ENCODE results near the gene ETV4. TPM values are rescaled to one million over a fixed set of nuclear protein-coding genes. Genes with fewer than 3 reads are reported as not detected.

The ETV4 gene
- total and polyA plus RNA-seq, 2 donors (not counting 1 experiment from before 2014, with no cell fraction given): 0.33 to 1.8 TPM

DNA sequence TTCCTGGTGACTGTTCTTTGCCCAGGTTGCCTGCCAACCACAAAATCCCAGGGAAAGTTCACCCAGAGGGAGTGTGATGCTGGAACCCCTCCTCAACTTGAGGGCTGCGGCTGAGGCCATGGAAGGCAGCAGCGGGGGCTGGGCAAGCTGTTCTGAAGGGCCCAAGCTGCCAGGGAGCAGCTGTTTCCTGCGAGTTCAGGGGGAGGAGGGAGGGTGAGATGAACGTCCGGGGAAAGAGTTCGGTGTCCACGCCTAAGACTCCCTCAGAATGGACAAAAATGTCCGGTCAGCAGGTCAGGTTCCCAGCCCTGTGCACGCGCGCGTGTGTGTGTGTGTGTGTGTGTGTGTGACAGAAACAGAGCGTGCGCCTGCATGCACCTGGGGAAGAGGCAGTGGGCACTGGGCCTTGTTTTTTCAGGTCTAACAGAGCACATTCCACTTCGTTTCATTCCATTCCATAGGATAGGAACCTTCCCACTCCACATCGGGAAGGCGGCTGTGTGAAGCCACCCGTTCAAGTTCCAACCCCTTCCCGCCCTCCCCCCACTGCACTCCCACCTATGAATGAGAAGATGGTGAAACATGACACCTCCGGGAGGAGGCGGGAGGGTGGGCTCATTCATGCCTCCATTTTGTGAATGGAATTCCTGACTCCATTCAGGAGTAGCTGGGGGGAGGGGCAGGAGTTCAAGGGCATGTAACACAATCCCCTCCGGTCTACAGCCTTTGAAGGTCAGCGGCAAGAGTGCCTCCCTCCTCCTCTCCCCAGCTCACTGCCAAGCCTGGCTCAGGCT is 15.7 kb downstream of the ETV4 start:
- TF ChIP-seq, protein P1, sequence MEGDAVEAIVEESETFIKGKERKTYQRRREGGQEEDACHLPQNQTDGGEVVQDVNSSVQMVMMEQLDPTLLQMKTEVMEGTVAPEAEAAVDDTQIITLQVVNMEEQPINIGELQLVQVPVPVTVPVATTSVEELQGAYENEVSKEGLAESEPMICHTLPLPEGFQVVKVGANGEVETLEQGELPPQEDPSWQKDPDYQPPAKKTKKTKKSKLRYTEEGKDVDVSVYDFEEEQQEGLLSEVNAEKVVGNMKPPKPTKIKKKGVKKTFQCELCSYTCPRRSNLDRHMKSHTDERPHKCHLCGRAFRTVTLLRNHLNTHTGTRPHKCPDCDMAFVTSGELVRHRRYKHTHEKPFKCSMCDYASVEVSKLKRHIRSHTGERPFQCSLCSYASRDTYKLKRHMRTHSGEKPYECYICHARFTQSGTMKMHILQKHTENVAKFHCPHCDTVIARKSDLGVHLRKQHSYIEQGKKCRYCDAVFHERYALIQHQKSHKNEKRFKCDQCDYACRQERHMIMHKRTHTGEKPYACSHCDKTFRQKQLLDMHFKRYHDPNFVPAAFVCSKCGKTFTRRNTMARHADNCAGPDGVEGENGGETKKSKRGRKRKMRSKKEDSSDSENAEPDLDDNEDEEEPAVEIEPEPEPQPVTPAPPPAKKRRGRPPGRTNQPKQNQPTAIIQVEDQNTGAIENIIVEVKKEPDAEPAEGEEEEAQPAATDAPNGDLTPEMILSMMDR (conservative IDR thresholded peaks at IDR 0.05 in 1 of 2, IDR thresholded peaks at IDR 0.05 in 1 of 2; ENCODE audit: low read depth in 1 of 2, low read length in 2 of 2): no peak
- TF ChIP-seq EZH2 (IDR thresholded peaks at IDR 0.05; ENCODE audit: low read length, missing control alignments): no peak
- Histone ChIP-seq H3K79me2 (ENCODE audit: control insufficient read depth, insufficient read depth, low read length) (no peaks in the 10 kb centered on the region), H3K4me2 (ENCODE audit: extremely low read depth, insufficient read depth, low read length) (peak overlapping the region; percentile 68), H4K20me1 (ENCODE audit: control insufficient read depth, extremely low read depth, insufficient read depth, low read length) (no peaks in the 10 kb centered on the region), H3K36me3 (ENCODE audit: control insufficient read depth, insufficient read depth, low read length) (no peaks in the 10 kb centered on the region), H3K4me1 (ENCODE audit: control insufficient read depth, extremely low read depth, insufficient read depth, low read length) (peaks cover 14% of the 10 kb centered on the region), H3K9me3 (ENCODE audit: control insufficient read depth, insufficient read depth, low read depth, low read length) (no peaks in the 10 kb centered on the region), H2AFZ (ENCODE audit: low read length) (peak overlapping the region; percentile 83), H3K9ac (ENCODE audit: insufficient read depth, low read length) (peak overlapping the region; percentile 45), H3K27ac (ENCODE audit: insufficient read depth, low read length) (peak overlapping the region; percentile 69), H3K4me3 (replicated peaks in 1 of 4; ENCODE audit: control extremely low read depth in 1 of 4, insufficient read depth in 1 of 4, low read depth in 3 of 4, low read length in 4 of 4) (peak overlapping the region in 2 of 4 experiments; percentile 38 to 39), H3K27me3 (ENCODE audit: control insufficient read depth, insufficient read depth, low read length) (no peaks in the 10 kb centered on the region)
- peak; percentile 93 to 95 for DNase-seq (ENCODE audit: low read depth in 2 of 2)

DNA sequence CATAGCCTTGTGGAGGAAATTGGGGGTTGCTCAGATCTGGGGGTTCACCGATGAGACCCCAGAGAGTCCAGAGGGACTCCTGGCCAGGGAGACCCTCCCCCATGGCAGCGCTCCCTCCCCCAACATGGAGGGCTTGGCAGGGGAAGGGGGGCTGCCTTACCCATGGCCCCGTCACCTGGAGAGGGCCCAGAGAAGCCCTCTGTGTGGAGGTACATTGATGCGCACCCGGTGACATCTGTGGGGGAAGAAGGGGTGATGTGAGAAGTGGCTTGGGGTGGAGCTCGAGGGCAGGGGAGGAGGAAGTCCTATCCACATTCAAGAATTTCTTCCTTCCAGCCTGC is 16.2 kb downstream of the ETV4 start:
- H3K9me3 ChIP-seq (ENCODE audit: control insufficient read depth, insufficient read depth, low read depth, low read length): no peaks in the 10 kb centered on the region
- peak overlapping the region; percentile 83 for H2AFZ ChIP-seq (ENCODE audit: low read length)
- no peaks in the 10 kb centered on the region for H3K27me3 ChIP-seq (ENCODE audit: control insufficient read depth, insufficient read depth, low read length)
- no peak for DNase-seq (ENCODE audit: low read depth in 2 of 2)
- no peak overlapping the region for H3K4me3 ChIP-seq (replicated peaks in 1 of 4; ENCODE audit: control extremely low read depth in 1 of 4, insufficient read depth in 1 of 4, low read depth in 3 of 4, low read length in 4 of 4)
- H3K36me3 ChIP-seq (ENCODE audit: control insufficient read depth, insufficient read depth, low read length): no peaks in the 10 kb centered on the region
- no peaks in the 10 kb centered on the region for H3K79me2 ChIP-seq (ENCODE audit: control insufficient read depth, insufficient read depth, low read length)
- TF ChIP-seq, protein P1 (conservative IDR thresholded peaks at IDR 0.05 in 1 of 2, IDR thresholded peaks at IDR 0.05 in 1 of 2; ENCODE audit: low read depth in 1 of 2, low read length in 2 of 2): no peak
- TF ChIP-seq EZH2 (IDR thresholded peaks at IDR 0.05; ENCODE audit: low read length, missing control alignments): no peak
- H3K9ac ChIP-seq (ENCODE audit: insufficient read depth, low read length): peak overlapping the region; percentile 45
- peaks cover 14% of the 10 kb centered on the region for H3K4me1 ChIP-seq (ENCODE audit: control insufficient read depth, extremely low read depth, insufficient read depth, low read length)
- peak overlapping the region; percentile 68 for H3K4me2 ChIP-seq (ENCODE audit: extremely low read depth, insufficient read depth, low read length)
- H4K20me1 ChIP-seq (ENCODE audit: control insufficient read depth, extremely low read depth, insufficient read depth, low read length): no peaks in the 10 kb centered on the region
- H3K27ac ChIP-seq (ENCODE audit: insufficient read depth, low read length): peak overlapping the region; percentile 69

DNA sequence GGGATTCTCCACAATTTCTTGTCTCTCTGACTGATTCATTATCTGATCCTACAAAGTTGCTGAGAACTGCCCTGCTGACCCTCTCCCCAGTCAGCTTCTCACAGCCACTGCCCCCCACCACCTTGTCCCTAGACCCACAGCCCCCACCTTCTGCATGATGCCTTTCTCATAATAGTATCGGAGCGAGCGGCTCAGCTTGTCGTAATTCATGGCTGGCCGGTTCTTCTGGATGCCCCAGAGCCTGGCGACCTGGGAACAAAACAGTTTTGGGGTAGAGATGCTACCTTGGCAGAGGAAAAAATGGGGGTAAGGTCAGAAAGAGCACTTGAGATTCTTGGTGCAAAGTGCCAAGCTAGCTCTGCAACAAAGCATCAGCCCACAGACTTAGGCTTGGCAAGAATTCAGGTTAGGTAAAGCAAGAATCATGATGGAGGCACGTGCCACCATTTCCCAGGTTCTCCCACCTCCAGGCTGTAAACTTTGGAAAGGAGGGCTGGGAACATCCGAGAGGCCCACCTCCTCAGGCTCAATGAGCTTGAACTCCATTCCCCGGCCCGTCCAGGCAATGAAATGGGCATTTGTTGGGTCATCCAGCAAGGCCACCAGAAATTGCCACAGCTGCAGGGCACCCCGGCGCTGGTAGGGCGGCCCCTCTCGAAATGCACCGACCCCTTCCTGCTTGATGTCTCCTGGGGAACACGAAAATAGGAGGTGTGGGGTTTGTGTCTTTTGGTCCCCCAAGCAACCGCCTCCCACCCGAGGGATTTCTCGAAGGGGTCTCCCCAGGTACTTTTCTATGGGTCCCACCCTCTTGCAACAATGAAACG is 16.9 kb downstream of the ETV4 start:
- H3K27ac ChIP-seq (ENCODE audit: insufficient read depth, low read length): no peak overlapping the region
- H3K79me2 ChIP-seq (ENCODE audit: control insufficient read depth, insufficient read depth, low read length): no peaks in the 10 kb centered on the region
- DNase-seq (ENCODE audit: low read depth in 2 of 2): no peak
- H3K4me3 ChIP-seq (replicated peaks in 1 of 4; ENCODE audit: control extremely low read depth in 1 of 4, insufficient read depth in 1 of 4, low read depth in 3 of 4, low read length in 4 of 4): no peak overlapping the region
- H3K4me2 ChIP-seq (ENCODE audit: extremely low read depth, insufficient read depth, low read length): no peak overlapping the region
- no peaks in the 10 kb centered on the region for H3K36me3 ChIP-seq (ENCODE audit: control insufficient read depth, insufficient read depth, low read length)
- no peaks in the 10 kb centered on the region for H3K9me3 ChIP-seq (ENCODE audit: control insufficient read depth, insufficient read depth, low read depth, low read length)
- no peak overlapping the region for H2AFZ ChIP-seq (ENCODE audit: low read length)
- no peak for TF ChIP-seq EZH2 (IDR thresholded peaks at IDR 0.05; ENCODE audit: low read length, missing control alignments)
- TF ChIP-seq, protein P1 (conservative IDR thresholded peaks at IDR 0.05 in 1 of 2, IDR thresholded peaks at IDR 0.05 in 1 of 2; ENCODE audit: low read depth in 1 of 2, low read length in 2 of 2): no peak
- H3K9ac ChIP-seq (ENCODE audit: insufficient read depth, low read length): no peak overlapping the region
- no peaks in the 10 kb centered on the region for H3K27me3 ChIP-seq (ENCODE audit: control insufficient read depth, insufficient read depth, low read length)
- peaks cover 14% of the 10 kb centered on the region for H3K4me1 ChIP-seq (ENCODE audit: control insufficient read depth, extremely low read depth, insufficient read depth, low read length)
- no peaks in the 10 kb centered on the region for H4K20me1 ChIP-seq (ENCODE audit: control insufficient read depth, extremely low read depth, insufficient read depth, low read length)

All from fibroblast of lung (primary cell).